SK-N-SH (cell line): Measurements from ENCODE around the gene VDAC2. TPM values are rescaled to one million over a fixed set of nuclear protein-coding genes. Genes with fewer than 3 reads are reported as not detected.

Experiments used
- CTCF ChIA-PET: fragments of 300-600, 350-600 bp; formaldehyde crosslinking; extraction: SDS; loops from one replicate; lab custom pipeline; 2021; lab: Yijun Ruan, JAX
- POLR2A ChIA-PET: fragments of 350-600 bp; sonication (Branson Sonifier 250); formaldehyde crosslinking; extraction: SDS; loops from one replicate; lab custom pipeline; 2020; ENCODE audit warnings: antibody characterized with exemption, inconsistent platforms; lab: Yijun Ruan, JAX
- DNase-seq: peaks from one replicate; pipeline ENCODE4 v3.0.0; 2012
- H2AFZ ChIP-seq: fragments of 200-600 bp; sonication (generic); 2 replicates; pipeline ENCODE4 v1.8.1; 2016; ENCODE audit warnings: antibody characterized with exemption, mild to moderate bottlenecking, low read depth
- H3F3A ChIP-seq: fragments of 200-600 bp; sonication (generic); replicated peaks from 2 replicates; pipeline ENCODE3; 2016; ENCODE audit warnings: antibody characterized with exemption, mild to moderate bottlenecking; ENCODE audit not compliant: insufficient read depth
- H3K27ac ChIP-seq, 2 experiments: fragments of 200-500 bp in 1 of 2; fragments of 200-600 bp in 1 of 2; sonication (Bioruptor generic) in 1 of 2; sonication (generic), shearing (Covaris generic) in 1 of 2; 2 replicates each; pipeline versions ENCODE4 v1.5.1 to v1.6.1; 2014 to 2016; ENCODE audit warnings: low read depth in 2 of 2, inconsistent platforms in 1 of 2, low read length in 1 of 2, mild to moderate bottlenecking in 1 of 2, mixed read lengths in 1 of 2
- H3K27me3 ChIP-seq: fragments of 200-600 bp; sonication (generic), shearing (Covaris generic); 2 replicates; pipeline ENCODE4 v1.6.1; 2016; ENCODE audit warnings: mixed run types; ENCODE audit not compliant: insufficient read depth
- H3K36me3 ChIP-seq, 2 experiments: fragments of 200-500 bp in 1 of 2; fragments of 200-600 bp in 1 of 2; sonication (Bioruptor generic) in 1 of 2; sonication (generic) in 1 of 2; replicated peaks in 1 of 2; 2 replicates each; pipeline versions ENCODE3 to v1.5.1; 2014 to 2016; ENCODE audit warnings: low read length in 1 of 2, mild to moderate bottlenecking in 1 of 2; ENCODE audit not compliant: insufficient read depth in 2 of 2, control insufficient read depth in 1 of 2
- H3K4me1 ChIP-seq, 2 experiments: fragments of 200-500 bp in 1 of 2; fragments of 200-600 bp in 1 of 2; sonication (Bioruptor generic) in 1 of 2; sonication (generic), shearing (Covaris generic) in 1 of 2; 2 replicates each; pipeline versions ENCODE4 v1.5.1 to v1.6.1; 2014 to 2016; ENCODE audit warnings: low read depth in 1 of 2, low read length in 1 of 2, mixed run types in 1 of 2; ENCODE audit not compliant: insufficient read depth in 2 of 2, control insufficient read depth in 1 of 2
- H3K4me2 ChIP-seq: fragments of 200-600 bp; sonication (generic), shearing (Covaris generic); 2 replicates; pipeline ENCODE4 v1.6.1; 2017; ENCODE audit warnings: mixed run types
- H3K4me3 ChIP-seq, 2 experiments: fragments of 200-500 bp in 1 of 2; fragments of 200-600 bp in 1 of 2; sonication (Bioruptor generic) in 1 of 2; sonication (generic), shearing (Covaris generic) in 1 of 2; 2 replicates each; pipeline versions ENCODE4 v1.5.1 to v1.8.1; 2014 to 2016; ENCODE audit warnings: low read depth in 2 of 2, inconsistent platforms in 1 of 2, low read length in 1 of 2, mild to moderate bottlenecking in 1 of 2, mixed read lengths in 1 of 2, moderate library complexity in 1 of 2
- H3K79me2 ChIP-seq: fragments of 200-600 bp; sonication (generic); 2 replicates; pipeline ENCODE4 v1.8.1; 2017; ENCODE audit warnings: mild to moderate bottlenecking; ENCODE audit not compliant: insufficient read depth
- H3K9ac ChIP-seq: fragments of 200-600 bp; sonication (generic); 2 replicates; pipeline ENCODE4 v1.6.1; 2017; ENCODE audit warnings: mixed run types
- H3K9me2 ChIP-seq: fragments of 200-600 bp; sonication (generic); 2 replicates; pipeline ENCODE4 v1.6.1; 2017; ENCODE audit warnings: mixed run types
- H3K9me3 ChIP-seq: fragments of 200-600 bp; sonication (generic); 2 replicates; pipeline ENCODE4 v1.6.1; 2017; ENCODE audit warnings: mixed run types, mild to moderate bottlenecking, moderate library complexity
- H4K20me1 ChIP-seq: fragments of 200-600 bp; sonication (generic); 2 replicates; pipeline ENCODE4 v1.6.1; 2017; ENCODE audit warnings: mild to moderate bottlenecking, mixed run types; ENCODE audit not compliant: insufficient read depth
- CHD2 ChIP-seq: fragments of 150-350 bp; IDR thresholded peaks from 2 replicates; pipeline ENCODE4 v1.6.1; 2018; ENCODE audit warnings: low read length; ENCODE audit not compliant: partially characterized antibody
- EP300 ChIP-seq, 2 experiments: IDR thresholded peaks; 2 replicates each; pipeline versions ENCODE4 v1.4.0 to v1.6.1; 2012; ENCODE audit warnings: borderline replicate concordance in 1 of 2, low read depth in 1 of 2, low read length in 1 of 2
- FOSL2 ChIP-seq: IDR thresholded peaks from 2 replicates; pipeline ENCODE4 v1.4.0; 2012; ENCODE audit warnings: low read depth, mild to moderate bottlenecking, moderate library complexity, borderline replicate concordance
- FOXJ3 ChIP-seq: sonication (generic); formaldehyde crosslinking; IDR thresholded peaks from 2 replicates; pipeline ENCODE4 v1.5.1; 2020; ENCODE audit warnings: mild to moderate bottlenecking, missing genetic modification reagents
- FOXM1 ChIP-seq: IDR thresholded peaks from 2 replicates; pipeline ENCODE4 v1.4.0; 2012; ENCODE audit warnings: low read depth, mild to moderate bottlenecking
- GABPA ChIP-seq: IDR thresholded peaks from 2 replicates; pipeline ENCODE4 v1.4.0; 2012; ENCODE audit warnings: low read depth, mild to moderate bottlenecking
- NFIC ChIP-seq: IDR thresholded peaks from 2 replicates; pipeline ENCODE4 v1.4.0; 2012; ENCODE audit warnings: borderline replicate concordance
- NRF1 ChIP-seq: IDR thresholded peaks from 2 replicates; pipeline ENCODE4 v1.6.1; 2012; ENCODE audit warnings: low read depth, mild to moderate bottlenecking, low read length
- SIN3A ChIP-seq: IDR thresholded peaks from 2 replicates; pipeline ENCODE4 v1.6.1; 2012; ENCODE audit warnings: low read depth, mild to moderate bottlenecking, low read length, moderate library complexity, borderline replicate concordance
- TCF12 ChIP-seq: IDR thresholded peaks from 2 replicates; pipeline ENCODE4 v1.4.0; 2012
- TEAD4 ChIP-seq: IDR thresholded peaks from 2 replicates; pipeline ENCODE4 v1.4.0; 2012; ENCODE audit warnings: mild to moderate bottlenecking, borderline replicate concordance; ENCODE audit not compliant: insufficient read depth
- WGBS: methylation state at CpG from one replicate; pipeline ENCODE4 v1.1.6; 2017; ENCODE audit warnings: low lambda C conversion rate; 5-methylcytosine and 5-hydroxymethylcytosine counted together
- polyA plus RNA-seq, 3 experiments: library from polyadenylated mRNA; depleted of rRNA; stranded (reverse); fragments of >200 nt; gene quantifications; 2 replicates each; pipeline ENCODE4 v1.2.3, GENCODE V29; 2012
- TF ChIP-seq, protein P1 (sequence below): IDR thresholded peaks from 2 replicates; pipeline ENCODE4 v1.4.0; 2012; ENCODE audit warnings: low read depth, borderline replicate concordance
- TF ChIP-seq, protein P2 (sequence below): IDR thresholded peaks from 2 replicates; pipeline ENCODE4 v1.4.0; 2012; ENCODE audit warnings: low read depth, borderline replicate concordance
- TF ChIP-seq, protein P3 (sequence below): fragments of 200-600 bp; sonication (generic); IDR thresholded peaks from 2 replicates; pipeline ENCODE4 v1.6.1; 2017; ENCODE audit warnings: antibody characterized with exemption, mild to moderate bottlenecking, moderate library complexity
- TF ChIP-seq, protein P4 (sequence below): IDR thresholded peaks from 2 replicates; pipeline ENCODE4 v1.6.1; 2012; ENCODE audit warnings: mild to moderate bottlenecking, low read depth, low read length, moderate library complexity

The VDAC2 gene
- polyA plus RNA-seq, 1 of the 3 experiments (the other 2 are of a cell fraction), result 98.3 TPM

DNA sequence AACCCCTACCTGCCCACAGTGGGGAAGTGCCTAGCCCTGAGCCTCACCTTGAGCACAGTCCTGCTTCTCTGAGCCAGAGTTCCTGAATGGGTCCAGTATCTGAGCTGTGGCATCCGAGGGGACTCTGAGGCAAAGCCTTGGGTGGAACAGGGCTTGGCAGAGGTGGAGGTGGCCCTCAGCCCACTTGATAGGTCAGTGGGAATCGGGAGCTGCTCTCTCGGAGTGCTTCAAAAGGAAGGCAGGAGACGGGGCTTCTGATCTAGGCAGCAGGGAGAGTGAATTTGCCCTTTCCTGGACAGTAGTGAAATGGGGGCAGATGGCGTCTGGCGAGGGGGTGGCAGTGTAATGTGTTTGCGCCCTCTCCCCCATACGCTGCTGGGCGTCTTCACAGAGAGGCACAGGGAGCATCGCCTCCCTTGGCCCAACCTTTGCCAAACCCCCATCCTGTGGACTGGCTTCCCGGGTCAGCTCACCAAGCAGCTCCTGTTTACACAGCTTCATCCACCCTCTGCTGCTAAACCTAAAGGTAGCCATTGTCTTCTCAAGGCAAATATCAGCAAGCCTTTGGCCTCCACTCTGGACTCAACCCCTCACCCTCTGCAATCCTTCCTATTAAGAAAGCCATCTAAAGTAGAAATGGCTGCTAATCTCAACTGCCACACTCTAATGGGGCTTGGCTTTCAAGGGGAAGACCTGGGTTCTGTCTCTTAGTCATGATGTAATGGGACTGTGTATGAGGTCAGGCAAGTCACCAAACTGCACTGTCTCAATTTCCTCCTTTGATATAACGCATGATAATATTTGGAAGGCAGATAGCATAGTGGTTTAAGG, 21.1 kb upstream of the VDAC2 start:
- CTCF ChIA-PET, result interaction anchor here (0.6 to 3.8 kb wide), 4 partner anchors 10 to 91 kb away, joined by 3 to 40 read pairs (median 6); partner anchors contain the start of gene COMTD1
- no peak for TF ChIP-seq NFIC
- TF ChIP-seq CHD2, result no peak
- no peak for TF ChIP-seq NRF1
- no peak for TF ChIP-seq TCF12
- TF ChIP-seq GABPA, result no peak
- TF ChIP-seq TEAD4, result no peak
- TF ChIP-seq, protein P1, sequence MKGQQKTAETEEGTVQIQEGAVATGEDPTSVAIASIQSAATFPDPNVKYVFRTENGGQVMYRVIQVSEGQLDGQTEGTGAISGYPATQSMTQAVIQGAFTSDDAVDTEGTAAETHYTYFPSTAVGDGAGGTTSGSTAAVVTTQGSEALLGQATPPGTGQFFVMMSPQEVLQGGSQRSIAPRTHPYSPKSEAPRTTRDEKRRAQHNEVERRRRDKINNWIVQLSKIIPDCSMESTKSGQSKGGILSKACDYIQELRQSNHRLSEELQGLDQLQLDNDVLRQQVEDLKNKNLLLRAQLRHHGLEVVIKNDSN, result no peak
- no peak for TF ChIP-seq EP300 (IDR thresholded peaks at IDR 0.05; ENCODE audit: borderline replicate concordance in 1 of 2, low read depth in 1 of 2, low read length in 1 of 2)
- TF ChIP-seq, protein P2, sequence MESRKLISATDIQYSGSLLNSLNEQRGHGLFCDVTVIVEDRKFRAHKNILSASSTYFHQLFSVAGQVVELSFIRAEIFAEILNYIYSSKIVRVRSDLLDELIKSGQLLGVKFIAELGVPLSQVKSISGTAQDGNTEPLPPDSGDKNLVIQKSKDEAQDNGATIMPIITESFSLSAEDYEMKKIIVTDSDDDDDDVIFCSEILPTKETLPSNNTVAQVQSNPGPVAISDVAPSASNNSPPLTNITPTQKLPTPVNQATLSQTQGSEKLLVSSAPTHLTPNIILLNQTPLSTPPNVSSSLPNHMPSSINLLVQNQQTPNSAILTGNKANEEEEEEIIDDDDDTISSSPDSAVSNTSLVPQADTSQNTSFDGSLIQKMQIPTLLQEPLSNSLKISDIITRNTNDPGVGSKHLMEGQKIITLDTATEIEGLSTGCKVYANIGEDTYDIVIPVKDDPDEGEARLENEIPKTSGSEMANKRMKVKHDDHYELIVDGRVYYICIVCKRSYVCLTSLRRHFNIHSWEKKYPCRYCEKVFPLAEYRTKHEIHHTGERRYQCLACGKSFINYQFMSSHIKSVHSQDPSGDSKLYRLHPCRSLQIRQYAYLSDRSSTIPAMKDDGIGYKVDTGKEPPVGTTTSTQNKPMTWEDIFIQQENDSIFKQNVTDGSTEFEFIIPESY, result no peak
- TF ChIP-seq, protein P3, sequence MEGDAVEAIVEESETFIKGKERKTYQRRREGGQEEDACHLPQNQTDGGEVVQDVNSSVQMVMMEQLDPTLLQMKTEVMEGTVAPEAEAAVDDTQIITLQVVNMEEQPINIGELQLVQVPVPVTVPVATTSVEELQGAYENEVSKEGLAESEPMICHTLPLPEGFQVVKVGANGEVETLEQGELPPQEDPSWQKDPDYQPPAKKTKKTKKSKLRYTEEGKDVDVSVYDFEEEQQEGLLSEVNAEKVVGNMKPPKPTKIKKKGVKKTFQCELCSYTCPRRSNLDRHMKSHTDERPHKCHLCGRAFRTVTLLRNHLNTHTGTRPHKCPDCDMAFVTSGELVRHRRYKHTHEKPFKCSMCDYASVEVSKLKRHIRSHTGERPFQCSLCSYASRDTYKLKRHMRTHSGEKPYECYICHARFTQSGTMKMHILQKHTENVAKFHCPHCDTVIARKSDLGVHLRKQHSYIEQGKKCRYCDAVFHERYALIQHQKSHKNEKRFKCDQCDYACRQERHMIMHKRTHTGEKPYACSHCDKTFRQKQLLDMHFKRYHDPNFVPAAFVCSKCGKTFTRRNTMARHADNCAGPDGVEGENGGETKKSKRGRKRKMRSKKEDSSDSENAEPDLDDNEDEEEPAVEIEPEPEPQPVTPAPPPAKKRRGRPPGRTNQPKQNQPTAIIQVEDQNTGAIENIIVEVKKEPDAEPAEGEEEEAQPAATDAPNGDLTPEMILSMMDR, result no peak
- no peak for TF ChIP-seq FOXJ3
- no peak for TF ChIP-seq SIN3A
- no peak for TF ChIP-seq FOSL2
- TF ChIP-seq, protein P4, sequence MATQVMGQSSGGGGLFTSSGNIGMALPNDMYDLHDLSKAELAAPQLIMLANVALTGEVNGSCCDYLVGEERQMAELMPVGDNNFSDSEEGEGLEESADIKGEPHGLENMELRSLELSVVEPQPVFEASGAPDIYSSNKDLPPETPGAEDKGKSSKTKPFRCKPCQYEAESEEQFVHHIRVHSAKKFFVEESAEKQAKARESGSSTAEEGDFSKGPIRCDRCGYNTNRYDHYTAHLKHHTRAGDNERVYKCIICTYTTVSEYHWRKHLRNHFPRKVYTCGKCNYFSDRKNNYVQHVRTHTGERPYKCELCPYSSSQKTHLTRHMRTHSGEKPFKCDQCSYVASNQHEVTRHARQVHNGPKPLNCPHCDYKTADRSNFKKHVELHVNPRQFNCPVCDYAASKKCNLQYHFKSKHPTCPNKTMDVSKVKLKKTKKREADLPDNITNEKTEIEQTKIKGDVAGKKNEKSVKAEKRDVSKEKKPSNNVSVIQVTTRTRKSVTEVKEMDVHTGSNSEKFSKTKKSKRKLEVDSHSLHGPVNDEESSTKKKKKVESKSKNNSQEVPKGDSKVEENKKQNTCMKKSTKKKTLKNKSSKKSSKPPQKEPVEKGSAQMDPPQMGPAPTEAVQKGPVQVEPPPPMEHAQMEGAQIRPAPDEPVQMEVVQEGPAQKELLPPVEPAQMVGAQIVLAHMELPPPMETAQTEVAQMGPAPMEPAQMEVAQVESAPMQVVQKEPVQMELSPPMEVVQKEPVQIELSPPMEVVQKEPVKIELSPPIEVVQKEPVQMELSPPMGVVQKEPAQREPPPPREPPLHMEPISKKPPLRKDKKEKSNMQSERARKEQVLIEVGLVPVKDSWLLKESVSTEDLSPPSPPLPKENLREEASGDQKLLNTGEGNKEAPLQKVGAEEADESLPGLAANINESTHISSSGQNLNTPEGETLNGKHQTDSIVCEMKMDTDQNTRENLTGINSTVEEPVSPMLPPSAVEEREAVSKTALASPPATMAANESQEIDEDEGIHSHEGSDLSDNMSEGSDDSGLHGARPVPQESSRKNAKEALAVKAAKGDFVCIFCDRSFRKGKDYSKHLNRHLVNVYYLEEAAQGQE, result no peak
- no peak for TF ChIP-seq FOXM1
- TF ChIP-seq, all 33 proteins: peak for 0
- H3K79me2 ChIP-seq, result 0 out of 2 replicates have a peak, but pooled peaks cover 7% of the 10 kb centered on the region
- H4K20me1 ChIP-seq, result no peaks in the 10 kb centered on the region
- H3K27ac ChIP-seq, result no peak overlapping the region
- H3K36me3 ChIP-seq, result no peaks in the 10 kb centered on the region
- 97% methylated on average over 12 of the region's 12 CpGs for WGBS
- H3K9me3 ChIP-seq, result no peaks in the 10 kb centered on the region
- H3K4me3 ChIP-seq, result no peak overlapping the region
- 0 out of 4 replicates have a peak, but pooled peaks cover 0 to 5% of the 10 kb centered on the region in 2 experiments for H3K4me1 ChIP-seq
- H3K27me3 ChIP-seq, result no peaks in the 10 kb centered on the region
- POLR2A ChIA-PET, result no interaction called here
- H3K9ac ChIP-seq, result no peak overlapping the region
- peaks cover 21% of the 10 kb centered on the region for H3F3A ChIP-seq
- H2AFZ ChIP-seq, result no peak overlapping the region
- no peak overlapping the region for H3K4me2 ChIP-seq
- no peak for DNase-seq
- H3K9me2 ChIP-seq, result no peaks in the 10 kb centered on the region
